ENCODE data around the gene PPHLN1. TPM values are rescaled to one million over a fixed set of nuclear protein-coding genes. Genes with fewer than 3 reads are reported as not detected.

PPHLN1 gene, protein sequence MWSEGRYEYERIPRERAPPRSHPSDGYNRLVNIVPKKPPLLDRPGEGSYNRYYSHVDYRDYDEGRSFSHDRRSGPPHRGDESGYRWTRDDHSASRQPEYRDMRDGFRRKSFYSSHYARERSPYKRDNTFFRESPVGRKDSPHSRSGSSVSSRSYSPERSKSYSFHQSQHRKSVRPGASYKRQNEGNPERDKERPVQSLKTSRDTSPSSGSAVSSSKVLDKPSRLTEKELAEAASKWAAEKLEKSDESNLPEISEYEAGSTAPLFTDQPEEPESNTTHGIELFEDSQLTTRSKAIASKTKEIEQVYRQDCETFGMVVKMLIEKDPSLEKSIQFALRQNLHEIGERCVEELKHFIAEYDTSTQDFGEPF
- 10 to 100 TPM; 58.9 to 75.7 (median 68.7) TPM for polyA plus RNA-seq (ENCODE audit: insufficient read length in 4 of 4)

GRCh38 chr12:42325653-42326474, at the start of gene PPHLN1, which contains the start of gene ZCRB1:
TSS of gene PPHLN1 (plus strand) at chr12:42326167. CDS start at chr12:42335903, 9,736 bp downstream.
TSS of gene ZCRB1 (minus strand) at chr12:42326094. CDS start at chr12:42324102, 1,992 bp downstream.
- DNase-seq (ENCODE audit: low read depth in 4 of 4, low spot score in 2 of 4): peak; percentile 67 to 81 (median 74)

GRCh38 chr12:42277396-42278127, 48.4 kb upstream of the PPHLN1 start:
- no peak for DNase-seq (ENCODE audit: low read depth in 4 of 4, low spot score in 2 of 4)

GRCh38 chr12:42278128-42278510, 47.8 kb upstream of the PPHLN1 start:
- no peak for DNase-seq (ENCODE audit: low read depth in 4 of 4, low spot score in 2 of 4)

DNA sequence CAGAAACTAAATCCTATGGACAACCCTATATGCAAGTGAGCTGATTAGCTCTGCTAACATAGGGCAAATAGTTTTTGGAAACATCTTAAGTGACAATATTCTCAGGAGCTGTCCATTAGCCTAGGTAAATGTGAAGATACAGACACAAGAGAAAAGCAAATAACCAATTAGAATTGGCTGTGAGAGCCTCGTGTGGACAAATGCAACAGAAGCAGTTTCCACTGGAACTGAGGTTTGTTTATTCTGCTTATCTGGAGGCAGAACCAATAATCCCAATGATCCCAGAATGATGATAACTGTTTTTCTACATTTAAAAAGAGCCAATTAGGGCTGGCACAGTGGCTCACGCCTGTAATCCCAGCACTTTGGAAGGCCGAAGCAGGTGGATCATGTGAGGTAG, 44.7 kb upstream of the PPHLN1 start:
- no peak for DNase-seq (ENCODE audit: low read depth in 4 of 4, low spot score in 2 of 4)

DNA sequence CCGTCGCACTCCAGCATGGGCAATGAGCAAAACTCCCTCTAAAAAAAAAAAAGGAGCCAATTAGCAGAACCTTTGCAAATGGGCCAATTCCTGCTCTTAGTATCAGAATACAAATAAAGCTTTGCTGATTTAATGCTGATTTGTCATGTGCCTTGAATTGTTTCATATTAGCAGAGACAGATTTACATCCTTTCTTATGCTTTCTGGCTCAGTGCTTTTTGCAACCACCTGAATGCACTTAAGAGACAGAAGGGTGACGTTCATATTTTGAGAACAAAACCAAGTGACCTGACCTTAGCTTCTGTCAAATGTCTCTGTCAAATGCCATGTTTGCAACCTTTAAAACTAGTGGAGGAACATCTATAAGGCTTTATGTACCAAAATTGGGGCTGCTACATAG, 44.1 kb upstream of the PPHLN1 start:
- DNase-seq (ENCODE audit: low read depth in 4 of 4, low spot score in 2 of 4): no peak

DNA sequence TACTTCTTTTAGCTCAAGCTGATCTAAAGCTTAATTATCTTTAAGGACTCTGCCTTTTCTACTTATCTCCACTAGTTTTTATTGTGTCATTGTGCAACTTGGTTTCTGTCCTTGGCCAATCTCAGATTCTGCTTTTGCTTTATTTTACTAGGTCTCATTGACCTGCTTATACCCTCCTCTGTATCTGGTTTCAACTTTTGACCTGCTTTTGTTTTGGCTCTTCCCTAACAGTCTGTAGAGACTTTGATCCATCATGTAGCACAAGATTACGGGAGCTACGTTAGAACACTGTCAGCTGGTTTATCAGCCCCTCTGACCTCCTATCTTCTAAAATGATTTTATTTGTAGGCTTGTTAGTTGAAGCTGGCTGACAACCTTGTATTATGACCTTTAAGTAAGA, 43.7 kb upstream of the PPHLN1 start:
- DNase-seq (ENCODE audit: low read depth in 4 of 4, low spot score in 2 of 4): peak in 1 of 4 donors; percentile 6

DNA sequence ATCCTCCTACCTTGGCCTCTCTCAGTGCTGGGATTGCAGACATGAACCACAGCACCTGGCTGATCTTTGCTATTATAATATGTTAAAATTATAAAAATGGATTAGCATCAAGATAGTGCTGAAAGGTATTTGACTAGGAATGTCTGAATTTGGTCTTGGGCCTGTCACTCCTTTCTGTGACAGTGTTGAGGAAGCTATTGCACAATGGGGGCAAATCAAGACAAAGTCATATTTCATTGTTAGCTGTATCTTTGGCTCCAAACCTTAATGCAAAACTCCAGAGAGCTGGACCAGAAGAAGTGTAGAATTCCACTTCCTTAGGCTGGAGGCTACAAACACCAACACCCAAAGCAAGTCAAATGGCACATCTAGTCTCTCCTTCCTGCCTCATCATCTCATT, 42.2 kb upstream of the PPHLN1 start:
- DNase-seq (ENCODE audit: low read depth in 4 of 4, low spot score in 2 of 4): no peak

DNA sequence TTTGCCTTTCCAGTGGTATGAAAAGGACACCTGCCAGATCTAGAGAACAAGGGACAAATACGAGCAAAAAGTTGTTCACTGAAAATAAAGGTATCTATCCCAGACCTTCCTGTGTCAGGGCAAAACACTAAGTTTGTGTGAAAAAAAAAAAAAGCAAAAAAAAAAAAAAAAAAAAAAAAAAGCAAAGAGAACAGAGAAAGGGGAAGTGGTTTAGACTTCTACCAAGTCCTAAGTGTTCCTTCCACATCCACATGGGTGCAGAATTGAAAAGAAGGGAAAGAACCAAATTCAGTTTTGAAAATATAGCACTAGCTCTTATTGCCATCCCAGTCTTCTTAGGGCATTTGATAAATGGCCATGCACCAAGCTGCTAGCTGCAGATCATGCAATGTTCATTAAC, 41.8 kb upstream of the PPHLN1 start:
- DNase-seq (ENCODE audit: low read depth in 4 of 4, low spot score in 2 of 4): no peak

- no peak for DNase-seq (ENCODE audit: low read depth in 4 of 4, low spot score in 2 of 4)
These were observed 41.1 kb upstream of the PPHLN1 start for GRCh38 chr12:42284876-42285275.

DNA sequence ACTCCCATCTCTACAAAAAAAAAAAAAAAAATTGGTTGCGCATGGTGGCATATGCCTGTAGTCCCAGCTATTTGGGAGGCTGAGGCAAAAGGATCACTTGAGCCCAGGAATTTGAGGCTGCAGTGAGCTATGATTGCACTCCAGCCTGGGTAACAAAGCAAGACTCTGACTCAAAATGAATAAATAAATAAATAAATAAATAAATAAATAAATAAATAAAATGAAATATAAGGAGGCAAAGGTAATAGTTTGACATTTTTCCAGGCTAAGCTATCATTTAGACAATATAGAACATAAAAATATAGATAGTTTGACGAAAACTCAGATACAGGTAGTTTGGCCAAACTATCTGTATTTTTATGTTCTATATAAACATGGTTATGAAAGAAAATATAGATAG, 40.5 kb upstream of the PPHLN1 start:
- DNase-seq (ENCODE audit: low read depth in 4 of 4, low spot score in 2 of 4): no peak

DNA sequence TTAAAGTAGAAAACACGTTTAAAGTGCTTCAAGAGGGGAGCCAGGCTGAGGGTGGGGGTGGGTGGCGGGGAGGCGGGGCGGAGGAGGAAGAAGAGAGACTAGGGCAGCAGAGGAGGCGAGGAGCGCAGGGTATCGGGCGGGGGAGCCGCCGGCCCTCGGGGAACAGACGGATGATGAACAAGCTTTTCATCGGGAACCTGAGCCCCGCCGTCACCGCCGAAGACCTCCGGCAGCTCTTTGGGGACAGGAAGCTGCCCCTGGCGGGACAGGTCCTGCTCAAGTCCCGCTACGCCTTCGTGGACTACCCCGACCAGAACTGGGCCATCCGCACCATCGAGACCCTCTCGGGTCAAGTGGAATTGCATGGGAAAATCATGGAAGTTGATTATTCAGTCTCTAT, 39.2 kb upstream of the PPHLN1 start:
- no peak for DNase-seq (ENCODE audit: low read depth in 4 of 4, low spot score in 2 of 4)

GRCh38 chr12:42288544-42288943, 37.4 kb upstream of the PPHLN1 start:
- DNase-seq (ENCODE audit: low read depth in 4 of 4, low spot score in 2 of 4): no peak

DNA sequence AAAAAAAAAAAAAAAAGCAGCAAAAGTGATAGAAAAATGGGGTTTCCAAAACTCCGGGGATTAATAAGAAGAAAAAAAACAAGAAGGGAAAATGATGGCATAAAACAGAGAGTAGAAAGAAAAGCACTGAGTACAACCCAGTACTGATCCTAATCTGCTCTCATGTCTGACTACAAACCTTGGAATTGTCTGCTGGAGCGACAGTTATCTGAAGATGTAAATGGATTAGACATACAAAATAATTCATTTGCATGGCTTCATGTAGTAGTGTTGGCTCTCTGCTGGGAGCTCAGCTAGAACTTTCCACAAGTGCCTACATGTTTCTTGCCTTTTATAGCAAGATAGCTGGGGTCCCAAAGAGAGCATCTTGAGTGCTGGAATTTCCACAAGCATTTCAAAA, 34.3 kb upstream of the PPHLN1 start:
- DNase-seq (ENCODE audit: low read depth in 4 of 4, low spot score in 2 of 4): no peak

DNA sequence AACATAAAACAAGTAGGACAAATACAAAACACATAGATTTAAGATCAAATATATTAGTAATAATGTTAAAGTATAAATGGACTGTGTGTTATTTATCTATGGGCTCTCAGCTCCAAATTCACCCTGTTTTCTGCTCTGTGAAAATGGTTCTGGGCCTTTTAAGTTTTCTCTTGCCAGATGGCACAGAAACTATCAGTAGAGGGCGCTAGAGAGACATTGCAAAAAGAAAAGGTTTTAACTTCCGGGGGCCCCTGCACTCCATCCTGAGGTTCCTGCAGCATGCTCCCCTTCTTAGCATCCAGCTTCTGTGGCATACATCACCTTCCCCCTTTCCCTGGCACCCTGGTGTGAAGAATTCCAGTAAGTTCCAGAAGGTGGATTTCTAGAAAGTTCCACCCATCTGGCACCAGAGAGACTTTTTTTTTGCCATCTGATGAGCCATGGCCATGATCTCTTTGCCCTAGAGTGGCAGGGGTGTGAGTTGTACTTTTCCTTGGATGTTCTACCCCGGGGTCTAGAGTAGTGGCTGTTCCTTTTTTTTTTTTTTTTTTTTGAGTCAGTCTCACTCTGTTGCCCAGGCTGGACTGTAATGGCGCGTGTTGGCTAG, 29.4 kb upstream of the PPHLN1 start:
- no peak for DNase-seq (ENCODE audit: low read depth in 4 of 4, low spot score in 2 of 4)

- no peak for DNase-seq (ENCODE audit: low read depth in 4 of 4, low spot score in 2 of 4)
These were observed 27.1 kb upstream of the PPHLN1 start for GRCh38 chr12:42298887-42299286.

DNA sequence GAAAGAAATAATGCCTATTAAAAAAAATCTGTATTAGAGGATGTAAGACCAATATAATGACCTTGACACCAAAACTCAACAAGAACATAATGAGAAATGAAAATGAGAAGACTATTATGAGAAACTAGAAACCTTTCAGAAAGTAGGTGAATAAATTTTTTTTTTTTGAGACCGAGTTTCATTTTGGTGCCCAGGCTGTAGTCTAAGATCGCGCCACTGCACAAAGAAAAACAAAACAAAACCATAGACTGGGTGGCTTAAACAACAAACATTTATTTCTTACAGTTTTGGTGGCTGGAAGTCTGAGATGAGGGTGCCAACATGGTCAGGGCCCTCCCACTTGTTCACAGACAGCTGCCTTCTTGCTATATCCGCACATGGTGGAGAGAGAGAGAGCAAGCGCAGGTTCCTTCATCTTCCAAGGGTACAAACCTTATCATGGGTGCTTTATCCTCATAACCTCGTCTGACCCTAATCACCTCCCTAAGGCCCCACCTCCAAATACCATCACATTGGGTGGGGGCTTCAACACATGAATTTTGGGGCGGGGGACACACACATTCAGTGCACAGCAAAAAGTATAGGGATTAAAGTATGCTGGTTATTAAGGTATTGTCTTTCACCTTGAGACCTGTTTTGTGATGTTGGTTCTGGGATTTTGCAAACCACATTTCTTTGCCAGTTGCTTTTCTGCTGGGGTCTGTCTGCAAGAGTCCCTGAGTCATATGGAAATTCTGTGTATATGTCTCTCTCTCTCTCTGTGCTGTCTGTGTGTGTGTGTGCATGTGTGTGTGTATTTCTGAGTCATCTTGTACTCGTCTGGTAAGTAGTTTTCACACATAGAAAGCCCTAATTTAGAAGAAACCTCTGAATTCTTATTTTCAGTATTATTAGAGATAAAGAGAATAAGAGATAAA, 26.3 kb upstream of the PPHLN1 start:
- DNase-seq (ENCODE audit: low read depth in 4 of 4, low spot score in 2 of 4): no peak

DNA sequence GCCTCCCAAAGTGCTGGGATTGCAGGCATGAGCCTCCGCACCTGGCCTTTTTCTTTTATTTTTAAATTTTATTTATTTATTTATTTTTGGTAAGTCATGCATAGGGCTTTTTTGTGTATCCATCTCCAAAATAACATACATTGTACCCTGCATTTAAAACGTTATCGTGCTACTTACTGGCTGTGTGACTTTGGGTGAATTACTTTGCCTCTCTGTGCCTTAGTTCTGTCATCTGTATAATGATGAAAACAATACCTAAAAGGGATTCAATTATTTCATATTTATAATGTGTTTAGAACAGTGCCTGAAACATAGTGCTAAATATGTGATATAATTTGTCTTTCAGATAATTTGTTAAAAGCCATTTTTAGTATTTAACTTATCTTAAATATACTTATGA, 19.7 kb upstream of the PPHLN1 start:
- no peak for DNase-seq (ENCODE audit: low read depth in 4 of 4, low spot score in 2 of 4)

DNA sequence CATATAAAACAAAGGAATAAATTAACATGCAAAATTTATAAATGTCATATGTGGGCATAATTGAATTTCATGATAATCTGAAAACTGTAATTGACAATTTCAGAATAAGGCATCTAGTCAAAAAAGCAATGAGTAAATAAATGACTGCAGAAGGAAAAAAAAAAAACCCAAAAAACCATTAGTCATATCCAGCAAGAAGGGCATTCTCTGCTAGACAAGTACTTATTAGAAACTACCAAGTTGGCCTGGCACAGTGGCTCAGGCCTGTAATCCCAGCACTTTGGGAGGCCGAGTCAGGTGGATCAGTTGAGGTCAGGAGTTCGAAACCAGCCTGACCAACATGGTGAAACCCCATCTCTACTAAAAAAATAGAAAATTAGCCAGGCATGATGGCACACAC, 17.6 kb upstream of the PPHLN1 start:
- no peak for DNase-seq (ENCODE audit: low read depth in 4 of 4, low spot score in 2 of 4)

DNA sequence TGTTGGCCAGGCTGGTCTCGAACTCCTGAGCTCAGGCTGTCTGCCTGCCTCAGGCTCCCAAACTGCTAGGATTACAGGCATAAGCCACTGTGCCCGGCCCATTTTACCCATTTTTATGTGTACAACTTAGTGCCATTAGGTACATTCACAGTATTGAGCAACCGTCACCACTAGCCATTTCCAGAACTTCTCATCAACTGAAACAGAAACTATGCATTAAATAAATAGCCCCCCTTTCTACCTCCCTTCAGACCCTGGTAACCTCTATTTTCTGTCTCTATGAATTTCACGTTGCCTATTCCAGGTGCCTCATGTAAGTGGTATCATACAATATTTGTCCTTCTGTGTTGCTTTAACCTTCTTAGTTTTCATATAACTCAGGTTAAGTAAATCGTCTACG, 16.0 kb upstream of the PPHLN1 start:
- DNase-seq (ENCODE audit: low read depth in 4 of 4, low spot score in 2 of 4): no peak

GRCh38 chr12:42315108-42315507, 10.9 kb upstream of the PPHLN1 start:
- DNase-seq (ENCODE audit: low read depth in 4 of 4, low spot score in 2 of 4): no peak

Data from left renal cortex interstitium (tissue), 4 donors.